HFFc6 (cell line): Measurements from ENCODE around the gene SH2B3. TPM values are rescaled to one million over a fixed set of nuclear protein-coding genes. Genes with fewer than 3 reads are reported as not detected.

Experiments
- DNase-seq: peaks from one replicate; pipeline ENCODE4 v3.0.0-alpha.2; 2018
- H3K27ac Mint-ChIP-seq: 2 replicates; pipeline ENCODE4 v1.8.0; 2020; ENCODE audit warnings: mild to moderate bottlenecking, mixed read lengths
- H3K27me3 Mint-ChIP-seq: 2 replicates; pipeline ENCODE4 v1.8.0; 2021; ENCODE audit warnings: mild to moderate bottlenecking, moderate library complexity, mixed read lengths; ENCODE audit not compliant: insufficient read depth
- H3K36me3 Mint-ChIP-seq: 2 replicates; pipeline ENCODE4 v1.8.0; 2021; ENCODE audit warnings: low read depth, mixed read lengths
- H3K4me1 Mint-ChIP-seq: 2 replicates; pipeline ENCODE4 v1.8.0; 2020; ENCODE audit warnings: low read depth, mixed read lengths
- H3K4me3 Mint-ChIP-seq: 2 replicates; pipeline ENCODE4 v1.8.0; 2020; ENCODE audit warnings: mild to moderate bottlenecking, moderate library complexity, mixed read lengths
- H3K9me3 Mint-ChIP-seq: 2 replicates; pipeline ENCODE4 v1.8.0; 2020; ENCODE audit warnings: mild to moderate bottlenecking, mixed read lengths
- CTCF ChIP-seq: fragments of 200-600 bp; sonication (generic); IDR thresholded peaks from 2 replicates; pipeline ENCODE4 v1.5.0; 2021; ENCODE audit warnings: antibody characterized with exemption, mild to moderate bottlenecking
- total RNA-seq, 6 experiments: library from RNA; stranded (reverse); fragmentation: NEBNext Ultra II Directional; extraction: Animal tissue kit (Norgen Biotek cat#: 25700); gene quantifications; 2 replicates in 1 of 6; 3 replicates in 5 of 6; pipeline ENCODE4 v1.2.3, GENCODE V29; 2021

Gene SH2B3
- total RNA-seq, 6 experiments from 2014 or later = 54.0 to 80.3 (median 69.8) TPM

GRCh38 chr12:111418594-111418880 is 12.8 kb downstream of the SH2B3 start:
- Mint-ChIP-seq H3K4me1 (peaks cover 23% of the 10 kb centered on the region), H3K27ac (no peak overlapping the region), H3K4me3 (no peak overlapping the region), H3K36me3 (peaks cover 16% of the 10 kb centered on the region), H3K9me3 (no peaks in the 10 kb centered on the region), H3K27me3 (peaks cover 5% of the 10 kb centered on the region; the same call in 1 of the 2 replicates)
- no peak for DNase-seq
- TF ChIP-seq CTCF = no peak

GRCh38 chr12:111419784-111420183 is 14.1 kb downstream of the SH2B3 start:
- no peak overlapping the region for H3K4me3 Mint-ChIP-seq
- no peaks in the 10 kb centered on the region for H3K9me3 Mint-ChIP-seq
- no peak overlapping the region; the same call in 1 of the 2 replicates for H3K27ac Mint-ChIP-seq

GRCh38 chr12:111420494-111420893 is 14.8 kb downstream of the SH2B3 start:
- DNase-seq = no peak
- H3K4me1 Mint-ChIP-seq = peaks cover 19% of the 10 kb centered on the region
- H3K4me3 Mint-ChIP-seq = no peak overlapping the region
- H3K27me3 Mint-ChIP-seq = peaks cover 5% of the 10 kb centered on the region; the same call in 1 of the 2 replicates
- H3K36me3 Mint-ChIP-seq = peaks cover 16% of the 10 kb centered on the region
- peak overlapping the region; percentile 18; the same call in 1 of the 2 replicates for H3K27ac Mint-ChIP-seq
- no peaks in the 10 kb centered on the region for H3K9me3 Mint-ChIP-seq
- TF ChIP-seq CTCF = no peak

More at GRCh38 chr12:111419784-111420183, 14.1 kb downstream of the SH2B3 start:
- Mint-ChIP-seq H3K36me3 (peaks cover 16% of the 10 kb centered on the region), H3K27me3 (peaks cover 5% of the 10 kb centered on the region; the same call in 1 of the 2 replicates), H3K4me1 (peaks cover 18% of the 10 kb centered on the region)
- no peak for DNase-seq
- TF ChIP-seq CTCF = no peak

- TF ChIP-seq CTCF = no peak
- Mint-ChIP-seq H3K9me3 (no peaks in the 10 kb centered on the region), H3K27me3 (peaks cover 5% of the 10 kb centered on the region; the same call in 1 of the 2 replicates), H3K4me1 (peaks cover 29% of the 10 kb centered on the region), H3K27ac (peak overlapping the region; percentile 51; the same call in 1 of the 2 replicates), H3K4me3 (no peak overlapping the region; the same call in 1 of the 2 replicates), H3K36me3 (peaks cover 19% of the 10 kb centered on the region)
- no peak for DNase-seq
Observed at GRCh38 chr12:111424189-111424792, 18.6 kb downstream of the SH2B3 start.

GRCh38 chr12:111424793-111425251 is 19.1 kb downstream of the SH2B3 start:
- peak overlapping the region; percentile 62 for H3K27ac Mint-ChIP-seq
- H3K36me3 Mint-ChIP-seq = peaks cover 19% of the 10 kb centered on the region
- peaks cover 29% of the 10 kb centered on the region for H3K4me1 Mint-ChIP-seq
- TF ChIP-seq CTCF = peak; percentile 25; the same call in 1 of the 2 replicates
- H3K27me3 Mint-ChIP-seq = peaks cover 5% of the 10 kb centered on the region; the same call in 1 of the 2 replicates
- no peak for DNase-seq
- no peak overlapping the region; the same call in none of the 2 replicates for H3K4me3 Mint-ChIP-seq
- no peaks in the 10 kb centered on the region for H3K9me3 Mint-ChIP-seq
